GM19324 (cell line): Measurements from ENCODE around the gene ING3.
"Not testable (repeated sequence)": the region's sequence is repeated elsewhere in the genome, so short reads cannot be mapped to it uniquely, and the experiment has no call there.

Experiments used
- ATAC-seq: cut with Tn5 transposase; IDR thresholded peaks from one replicate; pipeline ENCODE4 v1.9.1; 2021; ENCODE audit warnings: mild to moderate bottlenecking, moderate library complexity; ENCODE audit not compliant: unreplicated experiment, low FRiP score

Gene ING3

GRCh38 chr7:121000081-121000983 lies 49.8 kb downstream of the ING3 start:
- ATAC-seq: no peak

- ATAC-seq: no peak
Observed at GRCh38 chr7:121001234-121001906, 50.8 kb downstream of the ING3 start.

- no peak for ATAC-seq
Observed at GRCh38 chr7:121002048-121002756, 51.6 kb downstream of the ING3 start.

- ATAC-seq: no peak
Observed at GRCh38 chr7:121002757-121003200, 52.2 kb downstream of the ING3 start.

- no peak for ATAC-seq
Observed at GRCh38 chr7:121003986-121004685, 53.6 kb downstream of the ING3 start.

- ATAC-seq: not testable (repeated sequence)
Observed at GRCh38 chr7:121005058-121005457, 54.5 kb downstream of the ING3 start.

GRCh38 chr7:121005996-121006584 lies 55.5 kb downstream of the ING3 start:
- ATAC-seq: no peak

- no peak for ATAC-seq
Observed at GRCh38 chr7:121006711-121007315, 56.2 kb downstream of the ING3 start.

GRCh38 chr7:121008816-121009215 lies 58.2 kb downstream of the ING3 start:
- ATAC-seq: no peak

- no peak for ATAC-seq
Observed at GRCh38 chr7:121011401-121011800, 60.8 kb downstream of the ING3 start.

GRCh38 chr7:121012170-121012874 lies 61.7 kb downstream of the ING3 start:
- no peak for ATAC-seq

GRCh38 chr7:121012919-121013318 lies 62.3 kb downstream of the ING3 start:
- no peak for ATAC-seq

GRCh38 chr7:121015560-121015959 lies 65.0 kb downstream of the ING3 start:
- no peak for ATAC-seq

GRCh38 chr7:121016966-121017365 lies 66.4 kb downstream of the ING3 start:
- no peak for ATAC-seq

GRCh38 chr7:121017586-121017985 lies 67.0 kb downstream of the ING3 start:
- ATAC-seq: no peak

GRCh38 chr7:121019018-121019417 lies 68.4 kb downstream of the ING3 start:
- ATAC-seq: no peak

GRCh38 chr7:121020249-121020988 lies 69.8 kb downstream of the ING3 start:
- no peak for ATAC-seq
